T-helper 2 cell (primary cell): Measurements from ENCODE around the gene FBXL15.

ENCODE experiments used
- DNase-seq, 5 experiments: peaks; one replicate each; pipeline versions ENCODE4 v3.0.0 to v3.0.0-alpha.2; 2012 to 2022

The FBXL15 gene

GRCh38 chr10:102457591-102458150 lies 37.0 kb downstream of the FBXL15 start:
- no peak for DNase-seq

DNA sequence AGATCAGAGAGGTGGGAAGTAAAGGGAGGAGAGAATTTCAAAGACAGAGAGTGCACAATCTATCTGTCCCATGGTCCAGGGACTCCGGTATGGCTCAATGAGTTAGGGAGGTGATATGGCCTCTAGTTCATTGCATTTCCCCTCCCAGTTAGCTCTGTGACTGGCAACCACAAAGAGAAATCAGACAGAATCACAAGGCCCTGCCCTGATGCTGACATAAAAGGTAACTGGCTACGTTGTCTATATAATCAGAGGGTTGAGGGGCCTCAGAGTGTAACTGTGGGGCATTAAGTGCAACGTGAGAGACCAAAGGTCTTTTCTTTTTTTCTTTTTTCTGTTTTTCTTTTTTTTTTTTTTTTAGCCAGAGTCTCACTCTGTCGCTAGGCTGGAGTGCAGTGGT lies 38.0 kb downstream of the FBXL15 start:
- no peak for DNase-seq

GRCh38 chr10:102460836-102461186 lies 40.2 kb downstream of the FBXL15 start:
- DNase-seq: no peak

GRCh38 chr10:102461187-102462054 lies 40.8 kb downstream of the FBXL15 start:
- DNase-seq: peak; percentile 84 to 93 (median 92)

DNA sequence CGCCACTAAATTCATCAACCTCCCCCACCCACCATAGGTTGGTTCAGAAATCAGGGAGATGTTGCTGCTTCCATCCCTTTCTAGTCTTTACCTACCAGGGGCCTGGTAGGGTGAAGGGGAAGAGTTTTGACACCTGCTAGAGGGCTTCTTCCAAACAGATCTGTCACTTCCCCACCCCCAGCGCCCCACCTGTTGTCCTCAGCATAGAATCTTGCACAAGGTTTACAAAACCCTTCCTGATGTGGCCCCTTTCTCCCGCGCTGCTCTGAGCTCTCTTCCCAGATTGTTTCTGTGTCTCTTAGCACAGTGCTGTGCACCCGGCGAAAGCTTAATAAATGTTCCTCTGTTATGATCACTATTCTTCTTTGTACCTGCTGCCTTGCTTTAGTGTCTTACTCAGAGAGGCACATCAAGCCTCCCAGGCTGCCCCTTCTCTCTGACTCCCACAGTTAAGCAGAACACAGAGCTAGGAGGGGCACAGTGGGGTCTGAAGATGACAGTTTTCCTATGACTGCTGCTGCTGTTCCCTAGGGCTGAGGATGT lies 41.9 kb downstream of the FBXL15 start:
- DNase-seq: no peak

DNA sequence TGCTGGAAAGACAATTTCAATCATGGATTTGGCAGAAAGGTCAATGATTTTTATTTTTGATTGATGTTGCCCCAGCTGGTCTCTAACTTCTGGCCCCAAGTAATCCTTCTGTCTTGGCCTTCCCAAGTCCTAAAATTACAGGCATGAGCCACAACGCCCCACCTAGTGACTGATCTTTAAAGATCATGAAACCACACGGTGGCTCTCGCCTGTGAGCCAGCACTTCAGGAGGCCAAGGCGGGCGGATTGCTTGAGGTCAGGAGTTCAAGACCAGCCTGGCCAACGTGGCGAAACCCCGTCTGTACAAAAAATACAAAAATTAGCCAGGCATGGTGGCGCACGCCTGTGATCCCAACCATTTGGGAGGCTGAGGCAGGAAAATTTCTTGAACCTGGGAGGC lies 43.3 kb downstream of the FBXL15 start:
- DNase-seq: no peak

DNA sequence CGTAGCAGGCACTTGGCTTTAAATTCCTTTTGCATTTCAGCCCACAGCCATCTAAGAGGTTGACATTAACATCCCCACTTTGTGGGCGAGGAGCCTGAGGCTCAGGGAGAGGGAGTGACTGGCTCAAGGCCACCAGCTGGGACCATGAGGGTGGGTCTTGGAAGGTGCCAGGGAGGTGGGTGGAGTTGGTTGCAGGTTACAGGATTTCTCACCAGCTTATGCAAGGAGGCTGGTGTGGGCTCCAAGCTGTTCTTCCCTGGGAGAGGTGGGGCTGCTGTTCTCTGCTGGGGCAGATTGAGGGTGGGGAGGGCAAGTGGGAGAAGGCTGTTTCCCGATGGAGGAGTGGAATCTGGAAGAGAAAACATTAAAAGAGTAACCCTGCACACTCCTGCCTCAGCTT lies 44.8 kb downstream of the FBXL15 start:
- no peak for DNase-seq

- DNase-seq: no peak
Observed at GRCh38 chr10:102467318-102467717, 46.7 kb downstream of the FBXL15 start.

DNA sequence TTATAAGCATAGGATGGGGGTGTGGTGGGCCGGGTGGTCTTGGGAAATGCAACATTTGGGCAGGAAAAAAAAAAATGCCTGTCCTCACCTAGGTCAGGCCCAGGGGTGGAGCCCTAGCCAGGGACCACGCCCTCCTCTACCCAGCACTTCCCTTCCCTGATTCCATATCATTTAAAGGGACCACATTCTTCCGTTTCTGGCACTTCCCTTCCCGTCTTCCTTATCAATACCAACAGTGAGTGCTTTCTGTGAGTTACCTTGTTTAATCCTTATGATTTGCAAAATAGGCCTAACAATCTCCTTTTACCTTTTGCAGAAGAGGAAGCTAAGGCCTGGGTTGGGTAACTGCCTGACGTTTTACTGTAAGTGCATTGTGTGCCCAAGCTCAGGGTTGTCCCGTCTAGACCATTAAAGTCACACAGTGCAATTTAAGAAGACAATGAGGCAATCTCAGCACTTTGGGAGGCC lies 47.4 kb downstream of the FBXL15 start:
- DNase-seq: no peak

GRCh38 chr10:102468683-102469082 lies 48.0 kb downstream of the FBXL15 start:
- no peak for DNase-seq

DNA sequence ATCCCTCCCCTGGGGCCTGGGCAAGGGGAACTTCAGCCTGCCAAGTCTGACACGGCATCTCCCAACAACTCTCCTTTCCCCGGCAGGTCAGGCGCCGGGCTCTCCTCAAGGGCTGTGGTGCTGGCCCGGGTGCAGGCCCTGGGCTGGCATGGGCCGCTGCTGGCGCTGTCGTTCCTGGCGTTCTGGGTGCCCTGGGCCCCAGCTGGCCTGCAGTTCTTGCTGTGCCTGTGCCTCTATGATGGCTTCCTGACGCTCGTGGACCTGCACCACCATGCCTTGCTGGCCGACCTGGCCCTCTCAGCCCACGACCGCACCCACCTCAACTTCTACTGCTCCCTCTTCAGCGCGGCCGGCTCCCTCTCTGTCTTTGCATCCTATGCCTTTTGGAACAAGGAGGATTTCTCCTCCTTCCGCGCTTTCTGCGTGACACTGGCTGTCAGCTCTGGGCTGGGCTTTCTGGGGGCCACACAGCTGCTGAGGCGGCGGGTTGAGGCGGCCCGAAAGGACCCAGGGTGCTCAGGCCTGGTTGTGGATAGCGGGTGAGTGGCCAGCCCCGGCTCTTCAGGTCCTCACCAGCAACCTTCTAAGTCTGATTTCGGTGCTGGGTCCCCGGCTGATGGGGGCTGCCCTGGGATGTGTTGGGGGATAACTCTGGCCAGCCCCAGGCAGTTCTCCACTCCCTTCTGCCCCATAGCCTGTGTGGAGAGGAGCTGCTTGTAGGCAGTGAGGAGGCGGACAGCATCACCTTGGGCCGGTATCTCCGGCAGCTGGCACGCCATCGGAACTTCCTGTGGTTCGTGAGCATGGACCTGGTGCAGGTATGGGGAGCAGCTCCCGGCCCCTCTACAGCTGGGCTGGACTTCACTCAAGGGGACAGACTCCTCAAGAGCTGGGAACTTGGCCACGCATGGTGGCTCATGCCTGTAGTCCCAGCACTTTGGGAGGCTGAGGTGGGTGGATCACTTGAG lies 50.2 kb downstream of the FBXL15 start:
- DNase-seq: no peak
